GM21528 (cell line): Measurements from ENCODE around the gene ZMAT3.
A peak's percentile ranks its signal among the peaks of the same experiment; 100 is the strongest.
"Not testable (repeated sequence)": the region's sequence is repeated elsewhere in the genome, so short reads cannot be mapped to it uniquely, and the experiment has no call there.

Experiments
- ATAC-seq: cut with Tn5 transposase; IDR thresholded peaks from one replicate; pipeline ENCODE4 v1.9.1; 2021; ENCODE audit warnings: mild to moderate bottlenecking, moderate library complexity; ENCODE audit not compliant: unreplicated experiment, low FRiP score

ZMAT3 gene

GRCh38 chr3:179069762-179070390, 1.7 kb downstream of the ZMAT3 start:
- no peak for ATAC-seq

GRCh38 chr3:179068779-179069530, 2.7 kb downstream of the ZMAT3 start:
- no peak for ATAC-seq

- ATAC-seq = no peak
Measured at GRCh38 chr3:179067839-179068238, 3.8 kb downstream of the ZMAT3 start.

- no peak for ATAC-seq
Measured at GRCh38 chr3:179067291-179067690, 4.3 kb downstream of the ZMAT3 start.

GRCh38 chr3:179063945-179064560, 7.6 kb downstream of the ZMAT3 start:
- no peak for ATAC-seq

- no peak for ATAC-seq
Measured at GRCh38 chr3:179056326-179056725, 15.3 kb downstream of the ZMAT3 start.

- not testable (repeated sequence) for ATAC-seq
Measured at GRCh38 chr3:179054565-179054964, 17.0 kb downstream of the ZMAT3 start.

GRCh38 chr3:179046497-179047353, 24.9 kb downstream of the ZMAT3 start:
- peak; percentile 94 for ATAC-seq

- ATAC-seq = peak; percentile 65
Measured at GRCh38 chr3:179045719-179046402, 25.7 kb downstream of the ZMAT3 start.

GRCh38 chr3:179038899-179039251, 32.7 kb downstream of the ZMAT3 start:
- ATAC-seq = not testable (repeated sequence)

GRCh38 chr3:179038216-179038898, 33.3 kb downstream of the ZMAT3 start:
- no peak for ATAC-seq

GRCh38 chr3:179037351-179037750, 34.3 kb downstream of the ZMAT3 start:
- no peak for ATAC-seq

- ATAC-seq = no peak
Measured at GRCh38 chr3:179036626-179037300, 34.8 kb downstream of the ZMAT3 start.

- ATAC-seq = no peak
Measured at GRCh38 chr3:179036226-179036625, 35.4 kb downstream of the ZMAT3 start.

GRCh38 chr3:179035232-179035631, 36.4 kb downstream of the ZMAT3 start:
- ATAC-seq = no peak

GRCh38 chr3:179033304-179033657, 38.3 kb downstream of the ZMAT3 start:
- not testable (repeated sequence) for ATAC-seq

- not testable (repeated sequence) for ATAC-seq
Measured at GRCh38 chr3:179032454-179033303, 38.9 kb downstream of the ZMAT3 start.

- no peak for ATAC-seq
Measured at GRCh38 chr3:179029096-179029495, 42.5 kb downstream of the ZMAT3 start.
